HG02588 (cell line): ENCODE data around the gene MAJIN.

Experiments used
- ATAC-seq: cut with Tn5 transposase; IDR thresholded peaks from one replicate; pipeline ENCODE4 v1.9.1; 2021; ENCODE audit warnings: mild to moderate bottlenecking, moderate library complexity; ENCODE audit not compliant: unreplicated experiment

Gene MAJIN

DNA sequence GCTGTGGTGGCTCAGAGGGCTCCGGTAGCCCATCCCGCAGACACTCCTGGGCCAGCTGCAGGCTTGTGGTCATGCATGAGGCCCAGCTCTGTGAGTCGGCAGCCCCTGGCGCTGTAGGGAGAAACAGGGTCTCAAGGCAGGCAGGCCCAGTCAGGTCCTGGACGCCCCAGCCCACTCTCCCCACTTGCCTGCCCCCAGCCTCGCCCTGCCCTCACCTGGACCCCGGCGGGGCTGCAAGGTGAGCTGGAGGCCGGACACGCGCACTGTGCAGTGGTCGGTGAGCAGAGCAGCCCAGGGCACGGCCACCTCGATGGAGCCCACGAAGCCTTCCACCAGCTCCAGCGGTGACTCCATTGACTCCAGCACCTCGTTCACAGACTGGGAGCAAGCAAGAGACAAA, 57.8 kb downstream of the MAJIN start:
- no peak for ATAC-seq

DNA sequence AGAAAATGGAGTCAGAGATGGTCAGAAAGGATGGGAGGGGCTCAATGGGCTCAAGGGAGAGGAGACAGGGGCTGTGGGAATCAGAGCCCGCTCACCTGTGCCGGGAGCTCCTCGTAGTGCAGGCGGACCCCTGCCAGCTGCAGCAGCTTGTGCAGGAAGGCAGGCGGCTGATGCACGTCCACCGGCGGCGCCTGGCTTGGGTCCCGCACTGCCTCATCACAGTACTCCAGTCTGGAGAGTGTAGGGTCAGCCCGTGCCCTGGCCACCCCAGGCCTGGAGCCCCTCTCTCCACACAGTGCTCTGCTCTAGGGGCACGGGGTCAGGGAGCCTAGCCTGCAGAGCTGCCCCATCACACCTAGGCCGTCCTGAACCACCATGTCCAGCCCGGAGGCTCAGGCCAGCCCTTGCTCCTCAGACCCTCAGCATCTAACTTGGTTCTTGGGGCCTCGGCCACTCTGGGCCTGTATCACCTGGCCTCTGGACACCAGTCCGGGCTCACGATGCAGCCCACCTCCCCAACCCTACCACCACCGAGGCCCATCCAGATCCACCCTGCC, 58.7 kb downstream of the MAJIN start:
- ATAC-seq, result no peak

DNA sequence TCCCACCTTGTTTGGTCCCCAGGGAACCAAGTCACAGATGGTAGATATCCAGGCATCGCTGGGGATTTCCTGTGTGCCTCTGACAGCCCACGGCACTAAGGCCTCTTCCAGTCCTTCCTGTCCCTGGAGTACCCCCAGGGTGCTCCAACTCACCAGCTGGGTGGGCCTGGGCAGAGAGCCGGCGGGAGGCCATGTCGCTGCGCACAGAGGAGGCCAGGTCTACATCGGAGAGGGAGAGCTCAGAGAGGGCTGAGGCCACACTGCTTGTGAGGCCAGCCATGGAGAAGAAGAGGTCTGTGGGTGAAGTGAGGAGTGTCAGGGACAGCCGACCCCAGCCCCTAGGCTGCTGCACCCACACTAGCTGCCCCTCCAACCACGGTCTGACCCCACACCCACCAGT, 60.2 kb downstream of the MAJIN start:
- no peak for ATAC-seq

DNA sequence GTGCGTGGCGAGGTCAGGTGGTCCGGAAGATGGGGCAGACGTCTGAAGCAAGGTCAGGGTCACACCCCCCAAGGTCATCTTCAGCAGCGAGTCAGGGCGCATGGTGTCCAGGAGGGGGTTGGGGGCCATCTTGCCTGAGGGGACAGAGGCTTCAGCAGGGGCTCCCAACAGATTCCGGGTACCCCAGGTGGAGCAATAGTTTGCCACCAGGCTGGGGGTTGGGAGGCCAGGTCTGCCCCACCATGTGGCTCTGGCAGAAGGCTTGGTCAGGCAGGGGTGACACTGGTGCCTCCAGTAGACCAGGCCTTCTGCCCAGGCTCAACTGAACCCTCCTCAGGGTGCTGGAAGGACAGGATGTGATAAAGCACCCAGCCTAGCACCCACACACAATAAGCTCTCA, 60.8 kb downstream of the MAJIN start:
- ATAC-seq, result no peak

DNA sequence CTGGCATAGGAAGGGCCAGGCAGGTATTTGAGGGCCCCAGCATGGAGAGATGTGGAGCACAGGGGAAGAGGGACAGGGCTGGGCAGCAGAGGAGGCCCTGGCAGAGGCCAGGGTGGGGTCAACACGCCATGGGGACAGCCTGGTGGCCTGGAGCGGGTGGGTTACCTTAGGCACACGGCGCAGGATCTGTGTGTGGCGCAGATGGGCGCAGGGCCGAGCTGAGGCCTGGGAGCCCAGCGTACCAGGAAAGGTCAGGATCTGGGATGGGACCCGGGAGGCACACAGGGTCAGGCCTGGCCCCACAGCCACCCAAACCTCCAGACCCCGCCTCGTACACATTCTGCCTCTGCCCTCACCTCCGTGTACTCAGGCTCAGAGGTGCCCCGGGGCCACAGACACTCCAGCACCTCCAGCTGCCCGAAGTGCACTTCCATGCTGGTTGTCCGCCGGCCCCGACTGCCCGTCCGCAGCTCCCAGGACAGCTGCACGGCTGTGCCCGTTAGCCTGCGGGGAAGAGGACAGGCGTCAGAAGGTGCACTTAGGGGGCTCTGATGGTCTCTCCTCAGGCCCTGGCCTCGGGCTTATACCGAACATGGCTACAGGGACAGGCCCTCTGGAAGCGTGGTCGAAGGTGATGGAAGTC, 61.3 kb downstream of the MAJIN start:
- no peak for ATAC-seq

DNA sequence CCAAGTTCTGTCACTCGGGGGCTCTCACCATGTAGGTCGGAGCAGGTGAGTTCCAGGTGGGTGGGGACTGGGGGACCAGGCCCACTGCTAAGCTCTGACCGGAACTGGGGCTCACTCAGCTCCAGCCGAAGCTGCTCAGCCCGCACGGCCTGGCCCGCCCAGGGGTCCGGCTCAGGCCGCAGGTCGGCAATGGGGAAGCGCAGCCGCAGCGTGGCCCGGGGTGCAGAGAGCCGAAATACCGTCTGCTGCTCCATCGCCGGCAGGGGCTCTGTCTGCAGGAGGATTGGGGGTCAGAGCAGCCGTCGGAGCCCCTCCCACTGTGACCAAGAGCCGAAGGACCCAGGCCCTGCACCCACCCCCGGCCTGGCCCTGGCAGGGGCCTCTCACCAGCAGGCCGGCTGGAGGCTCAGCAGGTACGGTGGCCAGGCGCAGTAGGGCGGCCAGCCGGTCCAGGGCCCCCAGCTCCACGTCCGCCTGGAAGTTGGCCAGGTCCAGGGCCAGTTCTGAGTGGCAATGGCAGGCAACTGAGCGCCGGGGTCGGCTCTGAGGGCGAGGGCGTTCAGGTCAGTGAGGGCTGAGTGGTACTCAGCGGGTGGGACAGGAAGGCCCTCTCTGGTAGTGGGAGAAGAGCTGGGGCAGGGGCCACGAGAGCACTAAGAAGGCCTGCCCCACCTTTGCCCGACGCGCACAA, 62.1 kb downstream of the MAJIN start:
- ATAC-seq, result no peak

DNA sequence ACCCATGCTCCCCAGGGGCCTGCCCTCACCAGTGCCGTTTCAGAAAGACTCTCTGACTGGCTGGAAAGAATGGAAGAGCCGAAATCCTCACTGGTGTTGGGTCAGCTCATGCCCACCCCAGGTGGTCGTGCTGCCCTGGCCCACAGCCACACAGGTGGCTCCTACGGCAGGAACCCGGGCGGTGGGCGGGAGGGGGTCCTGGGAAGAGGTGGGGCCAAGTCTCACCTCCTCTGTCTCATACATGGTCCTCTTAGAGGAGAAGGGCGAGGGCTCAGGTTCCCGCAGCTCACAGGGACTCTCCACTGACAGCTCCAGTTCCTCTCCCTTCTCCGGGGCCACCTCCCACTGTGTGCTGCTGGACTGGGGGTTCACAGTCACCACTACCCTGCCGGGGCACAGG, 63.1 kb downstream of the MAJIN start:
- ATAC-seq, result no peak

DNA sequence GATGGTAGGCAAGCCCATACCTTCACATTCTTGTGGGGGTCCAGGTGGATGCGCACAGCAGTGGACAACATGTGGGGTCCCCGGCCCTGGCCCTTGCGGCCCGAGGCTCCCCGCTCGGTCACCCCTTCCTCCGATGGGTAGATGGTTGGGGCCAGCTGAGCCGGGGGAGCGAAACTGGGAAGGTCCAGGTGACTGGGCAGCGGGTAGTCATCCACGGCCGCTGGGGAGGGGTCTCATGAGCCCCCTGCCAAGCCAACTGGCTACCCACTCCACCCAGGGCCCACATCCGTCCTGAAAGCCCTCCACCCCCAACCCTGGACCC, 65.6 kb downstream of the MAJIN start:
- ATAC-seq, result no peak

DNA sequence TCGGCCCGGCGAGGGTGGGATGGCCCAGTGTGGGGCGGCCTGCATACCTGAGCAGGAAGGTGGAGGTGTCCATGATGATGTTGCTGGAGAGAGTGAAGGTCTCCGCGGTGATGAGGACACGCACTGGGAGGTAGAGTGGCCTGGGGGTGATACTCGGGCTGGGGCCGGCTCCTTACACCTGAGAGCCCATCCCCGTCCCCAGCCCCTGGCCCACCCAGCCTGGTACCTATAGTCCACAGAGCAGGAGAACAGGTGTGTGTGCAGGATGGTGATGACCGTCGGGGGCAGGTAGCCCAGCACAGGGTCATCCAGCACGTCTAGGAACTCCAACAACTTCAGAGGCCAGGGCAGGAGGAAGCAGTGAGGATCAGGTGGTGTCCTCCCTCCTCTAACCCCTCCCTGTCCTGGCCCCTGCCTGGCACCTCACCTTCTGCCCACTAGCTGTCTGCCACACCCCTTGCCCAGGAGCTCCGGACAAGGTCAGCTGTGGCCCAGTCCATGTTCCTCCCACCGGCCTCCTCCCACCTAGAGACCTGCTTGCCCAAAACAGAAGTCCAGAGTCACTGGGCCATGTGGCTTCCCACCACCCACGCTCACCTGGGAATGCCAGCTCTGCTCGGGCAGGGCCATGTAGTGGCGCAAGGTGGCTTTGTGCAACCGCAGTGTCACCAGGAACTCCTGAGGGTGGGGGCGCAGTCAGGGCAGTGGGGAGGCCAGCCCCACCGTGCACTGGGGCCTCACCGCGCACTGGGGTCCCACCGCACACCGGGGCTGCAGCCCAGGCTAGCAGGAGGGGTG, 66.2 kb downstream of the MAJIN start:
- ATAC-seq, result no peak

DNA sequence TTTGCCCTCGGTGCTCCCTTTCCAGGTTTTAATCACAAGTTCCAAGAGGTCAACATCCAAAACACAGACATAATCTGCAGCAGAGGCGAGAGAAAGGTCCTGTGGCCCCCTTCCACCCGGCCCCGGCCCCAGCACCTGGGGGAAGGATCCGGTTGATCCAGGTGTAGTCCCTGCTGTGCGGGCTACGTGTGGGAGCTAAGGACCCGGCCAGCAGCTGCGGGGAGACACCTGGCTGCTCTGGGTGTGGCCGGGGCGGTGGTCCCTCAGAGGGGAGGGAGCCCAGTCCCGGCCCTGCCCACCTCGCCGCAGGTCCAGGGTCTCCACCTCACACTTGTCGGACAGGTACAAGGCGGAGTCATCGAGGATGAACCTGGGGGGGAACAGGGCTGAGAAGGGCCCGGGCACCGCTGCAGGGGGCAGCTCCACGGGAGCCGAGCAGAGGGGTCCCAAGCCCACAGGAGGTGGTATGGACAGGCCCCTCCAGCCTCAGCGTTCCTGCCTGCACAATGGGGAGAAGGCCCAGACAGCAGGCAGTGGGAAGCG, 68.5 kb downstream of the MAJIN start:
- ATAC-seq, result no peak

DNA sequence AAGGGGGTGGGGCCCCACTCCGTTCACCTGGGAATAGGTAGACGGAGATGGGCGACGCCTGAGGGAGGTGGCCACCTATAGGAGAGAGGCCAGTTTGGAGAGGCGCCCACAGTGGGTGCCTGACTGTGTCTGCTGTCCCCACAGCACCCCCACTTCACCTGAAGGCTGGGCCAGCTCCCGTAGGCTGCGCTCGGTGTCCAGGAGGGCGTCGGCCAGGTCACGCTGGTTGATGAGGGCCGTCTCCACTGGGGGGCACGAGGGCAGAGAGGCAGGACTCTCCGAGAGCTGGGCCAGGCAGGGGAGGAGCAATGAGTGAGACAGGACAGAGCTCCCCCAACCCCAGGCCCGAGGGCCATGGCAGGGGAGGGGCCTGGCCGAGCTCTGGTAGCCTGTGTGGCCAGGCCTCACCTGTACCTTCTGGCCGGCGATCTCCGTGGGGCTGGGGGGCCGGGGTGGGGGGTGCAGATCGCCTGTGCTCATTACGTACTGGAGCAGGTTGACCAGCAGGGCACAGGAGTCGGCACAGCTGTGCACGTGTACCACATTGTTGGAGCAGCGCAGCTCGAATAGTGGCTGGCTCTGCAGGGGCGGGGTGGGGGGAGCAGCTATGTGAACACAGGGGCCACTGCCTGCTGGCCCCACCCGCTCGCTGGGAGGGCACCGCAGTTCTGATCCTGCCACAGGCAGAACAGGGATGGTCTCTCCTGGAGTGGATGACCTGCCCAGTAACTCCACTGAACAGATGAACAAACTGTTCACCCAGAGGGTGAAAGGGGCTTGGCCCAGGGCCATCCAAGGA, 69.6 kb downstream of the MAJIN start:
- ATAC-seq, result no peak

DNA sequence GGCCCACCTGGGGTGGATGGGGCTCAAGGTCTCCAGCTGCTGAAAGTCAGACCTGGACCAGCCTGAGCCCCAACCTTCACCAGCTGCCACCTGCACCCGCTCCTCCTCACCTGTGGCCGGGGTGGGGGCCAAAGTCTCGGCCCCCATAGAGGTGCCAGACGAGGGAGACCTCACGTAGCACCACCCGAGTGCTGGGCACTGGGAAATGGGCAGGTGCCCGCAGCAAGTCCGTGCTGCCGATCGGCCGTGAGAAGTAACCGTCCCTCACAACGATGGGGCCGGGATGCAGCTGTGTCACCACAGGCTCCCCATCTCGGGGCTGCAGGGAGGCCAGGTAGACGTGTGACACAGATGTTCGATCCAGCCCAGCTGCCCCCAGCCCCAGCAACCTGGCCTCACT, 71.1 kb downstream of the MAJIN start:
- no peak for ATAC-seq

DNA sequence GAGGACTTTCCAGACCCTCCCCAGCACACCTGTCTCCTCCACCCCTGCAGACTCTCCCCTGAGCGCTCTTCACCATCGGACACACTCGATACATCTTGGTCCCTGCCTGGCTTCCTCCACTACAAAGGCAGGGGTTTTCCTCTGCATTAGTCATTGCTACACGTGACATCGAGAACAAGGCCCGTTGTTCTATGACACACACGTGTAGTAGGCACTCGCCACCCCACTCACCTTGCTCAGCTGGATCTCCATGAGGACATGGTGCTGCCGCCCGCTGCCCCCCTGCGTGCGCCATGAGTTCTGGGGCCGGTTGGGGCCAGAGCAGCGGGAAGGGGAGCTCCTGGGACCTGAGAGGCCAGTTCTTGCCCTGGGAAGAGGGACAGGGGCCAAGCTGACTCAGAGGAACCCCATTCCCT, 71.6 kb downstream of the MAJIN start:
- no peak for ATAC-seq

DNA sequence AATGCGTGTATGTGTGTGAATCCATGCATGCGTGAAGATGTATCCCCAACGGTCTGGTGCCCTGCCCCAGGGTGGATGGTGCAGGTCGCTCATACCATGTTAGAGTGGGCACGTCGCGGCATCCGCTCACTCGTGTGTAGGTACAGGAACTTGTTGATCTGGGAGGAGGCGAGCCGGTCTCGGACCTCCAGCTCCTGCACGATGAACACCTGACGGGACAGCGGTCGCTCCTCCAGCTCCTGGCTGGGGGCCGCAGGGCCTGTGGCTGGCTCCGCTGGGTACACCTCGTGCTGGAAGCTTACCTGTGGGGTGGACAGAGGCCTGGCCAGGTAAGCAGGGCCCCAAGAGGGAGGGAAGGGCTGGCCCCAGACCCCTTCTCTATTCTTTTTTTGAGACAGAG, 73.4 kb downstream of the MAJIN start:
- ATAC-seq, result no peak

DNA sequence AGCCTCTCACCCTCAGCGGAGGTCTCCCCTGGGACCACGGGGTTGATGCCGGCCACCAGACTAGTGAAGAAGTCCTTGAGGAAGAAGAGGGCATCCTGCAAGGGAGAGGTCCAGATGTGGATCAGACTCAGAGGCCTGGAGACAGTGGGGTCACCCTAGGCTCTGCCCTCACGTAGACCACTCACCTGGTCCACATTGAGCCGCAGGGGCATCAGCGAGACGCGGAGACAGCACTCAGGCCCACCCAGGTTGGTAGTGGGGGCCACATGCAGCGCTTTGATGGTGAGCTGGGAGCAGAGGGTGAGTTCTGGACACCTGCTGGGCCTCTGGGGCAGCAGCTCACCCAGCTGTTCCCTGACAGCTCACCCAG, 73.8 kb downstream of the MAJIN start:
- no peak for ATAC-seq

DNA sequence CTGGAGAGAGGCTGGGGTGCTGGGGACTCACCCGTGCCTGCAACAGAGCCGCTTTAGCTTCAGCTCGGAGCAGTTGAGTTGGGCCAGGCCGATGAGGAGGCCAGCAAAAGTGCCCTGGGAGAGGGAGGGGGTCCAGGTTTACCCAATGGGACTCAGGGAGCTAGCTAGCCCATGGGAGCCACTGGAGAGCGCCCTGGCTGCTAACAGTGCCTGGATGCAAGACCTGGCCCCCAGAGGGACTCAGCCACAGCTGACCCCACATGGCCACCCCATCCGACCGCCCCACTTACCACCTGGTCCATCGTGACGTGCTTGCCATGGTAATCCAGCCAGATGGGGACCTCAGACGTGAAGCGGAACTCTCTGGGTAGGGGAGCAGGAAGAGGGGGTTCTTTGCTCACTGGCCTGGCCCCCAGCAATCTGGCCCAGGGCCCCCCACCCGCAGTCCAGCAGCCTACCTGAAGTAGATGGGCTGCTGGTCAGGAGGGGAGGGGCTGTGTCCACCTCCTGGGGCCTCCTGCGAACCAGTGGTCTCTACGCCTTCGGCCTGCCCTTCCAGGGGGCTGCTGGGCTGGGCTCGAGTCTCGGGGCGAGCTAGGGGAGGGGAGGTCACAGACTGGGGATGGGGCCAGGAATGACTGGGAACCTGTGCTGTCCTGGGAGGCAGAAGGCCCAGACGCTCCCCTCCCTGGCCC, 74.4 kb downstream of the MAJIN start:
- ATAC-seq, result no peak

DNA sequence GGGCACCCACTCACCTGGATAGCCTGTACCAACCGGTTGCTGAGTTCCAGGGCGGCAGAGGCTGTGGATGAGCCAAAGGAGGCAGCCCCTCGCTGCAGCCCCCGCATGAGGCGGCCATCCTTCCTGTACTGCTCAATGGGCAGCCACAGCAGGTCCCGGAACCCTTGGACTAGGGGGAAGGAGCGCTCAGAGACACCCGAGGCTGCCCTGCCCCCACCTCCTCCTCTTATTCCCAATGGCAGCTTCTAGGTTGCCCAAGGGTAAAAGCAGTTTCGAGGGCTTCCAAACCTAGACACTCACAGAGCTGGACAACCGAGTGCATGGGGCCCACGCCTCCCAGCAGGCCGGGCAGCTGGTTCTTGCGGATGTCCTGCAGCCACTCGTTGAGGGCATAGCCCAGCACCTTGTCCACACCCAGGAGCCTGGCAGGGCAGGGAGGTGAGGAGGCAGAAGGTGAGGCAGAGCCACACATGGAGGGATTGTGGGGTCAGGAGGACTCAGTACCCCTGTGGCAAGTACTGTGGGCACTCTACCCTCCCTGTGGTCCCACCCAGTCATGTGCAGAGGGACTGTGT, 75.4 kb downstream of the MAJIN start:
- ATAC-seq, result no peak

DNA sequence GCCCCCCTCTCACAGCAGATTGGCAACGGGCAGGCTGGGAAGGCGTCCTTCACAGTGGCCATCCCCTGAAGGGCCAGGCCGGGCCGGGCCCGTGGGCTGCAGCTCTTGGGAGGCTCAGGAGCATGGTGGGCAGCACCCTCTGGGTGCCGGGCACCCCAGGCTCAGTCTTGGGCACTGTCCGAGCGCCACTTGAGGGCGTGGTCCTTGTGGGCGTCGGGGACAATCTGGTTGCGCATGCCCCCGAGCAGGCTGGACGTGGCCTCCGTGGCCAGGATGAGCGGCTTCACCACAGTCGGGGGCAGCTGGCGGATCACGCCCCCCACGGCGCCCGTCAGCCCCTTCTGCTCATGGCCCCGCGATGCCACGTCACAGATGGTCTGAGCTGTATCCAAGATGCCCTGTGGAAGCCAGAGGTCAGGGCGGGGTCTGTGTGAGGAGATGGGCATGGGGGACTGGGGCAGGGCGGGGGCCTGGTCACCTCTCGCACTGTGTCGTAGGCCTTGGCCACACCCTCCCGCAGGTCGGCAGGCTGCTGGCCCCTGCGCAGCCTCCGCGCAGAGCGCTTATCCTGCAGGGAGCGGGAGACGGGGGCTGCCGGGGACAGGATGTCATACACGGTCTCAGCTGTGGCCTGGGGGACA, 77.0 kb downstream of the MAJIN start:
- no peak for ATAC-seq

DNA sequence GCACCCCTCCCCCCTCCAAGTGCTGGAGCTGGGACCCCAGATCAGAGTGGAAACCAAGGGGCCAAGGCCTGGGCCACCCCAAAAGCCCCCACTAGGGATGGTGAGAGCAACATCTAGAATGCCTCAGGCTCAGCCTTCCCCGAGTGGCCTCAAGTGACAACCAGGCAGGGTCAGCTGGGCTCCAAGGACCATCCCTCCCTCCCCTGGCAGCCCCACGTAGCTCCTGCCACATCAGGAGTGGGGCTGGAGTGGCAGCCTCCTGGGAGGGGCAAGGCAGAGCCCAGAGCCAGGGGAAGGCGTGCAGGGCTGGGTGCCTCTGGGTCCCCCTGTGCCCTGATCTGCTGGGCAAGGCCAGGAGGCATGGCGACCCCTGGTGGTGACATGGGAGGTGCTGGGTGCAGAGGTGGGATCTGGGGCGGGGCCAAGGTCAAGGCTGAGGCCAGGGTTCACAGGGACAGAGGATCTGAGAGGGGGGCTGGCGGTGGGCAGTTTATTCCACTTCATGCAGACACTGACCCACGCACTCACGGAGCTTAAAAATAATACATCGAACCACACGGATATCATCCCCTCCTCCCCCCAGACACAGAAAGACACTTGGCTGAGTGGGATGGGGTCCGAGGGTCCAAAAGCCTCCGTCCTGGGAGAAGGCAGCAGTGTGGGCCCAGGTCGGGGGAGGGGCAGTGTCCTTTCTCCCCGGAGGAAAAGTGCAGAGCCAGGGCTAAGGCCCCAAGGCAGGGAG, 77.7 kb downstream of the MAJIN start:
- peak; percentile 63 for ATAC-seq
